Measurements from ENCODE around the gene NDEL1. TPM values are rescaled to one million over a fixed set of nuclear protein-coding genes. Genes with fewer than 3 reads are reported as not detected.

NDEL1 gene
- polyA plus RNA-seq, 3 donors, result 29.8 to 58.3 (median 39.7) TPM

DNA sequence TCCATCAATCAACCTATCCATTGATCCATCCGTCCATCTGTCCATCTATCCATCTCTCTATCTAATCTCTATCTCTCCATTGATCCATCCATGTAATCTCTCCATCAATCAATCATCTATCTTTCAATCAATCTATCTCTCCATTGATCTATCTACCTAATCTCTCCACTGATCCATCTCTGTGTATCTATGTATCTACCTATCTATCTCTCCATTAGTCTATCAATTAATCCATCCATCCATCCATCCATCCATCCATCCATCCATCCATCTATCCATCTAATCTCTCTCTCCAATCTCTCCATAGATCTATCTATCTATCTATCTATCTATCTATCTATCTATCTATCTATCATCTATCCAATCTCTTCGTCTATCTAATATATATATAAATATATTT, 34.6 kb upstream of the NDEL1 start:
- no peak for DNase-seq
- Histone ChIP-seq H3K4me2 (replicated peaks; ENCODE audit: extremely low read depth, low read length, poor library complexity, severe bottlenecking) (no peak overlapping the region), H3K4me1 (ENCODE audit: control insufficient read depth in 1 of 2, insufficient read depth in 2 of 2, low read length in 2 of 2) (no peaks in the 10 kb centered on the region), H3K36me3 (replicated peaks in 1 of 2; ENCODE audit: control insufficient read depth in 1 of 2, insufficient read depth in 2 of 2, low read length in 2 of 2) (no peaks in the 10 kb centered on the region), H3K4me3 (replicated peaks in 1 of 3; ENCODE audit: low read depth in 2 of 3, low read length in 3 of 3) (no peak overlapping the region), H4K20me1 (ENCODE audit: insufficient read depth, low read length) (no peaks in the 10 kb centered on the region), H3K27me3 (ENCODE audit: control insufficient read depth in 2 of 2, insufficient read depth in 2 of 2, low read length in 2 of 2) (peaks cover 0 to 10% of the 10 kb centered on the region in 2 donors), H3K9me3 (replicated peaks in 1 of 2; ENCODE audit: control insufficient read depth in 1 of 2, insufficient read depth in 1 of 2, low read length in 2 of 2) (no peaks in the 10 kb centered on the region), H3K27ac (ENCODE audit: low read depth in 1 of 2, low read length in 2 of 2) (no peak overlapping the region), H3K9ac (ENCODE audit: insufficient read depth, low read length, poor library complexity, severe bottlenecking) (no peak overlapping the region), H2AFZ (ENCODE audit: insufficient read depth, low read depth, low read length, poor library complexity, severe bottlenecking) (no peak overlapping the region), H3K79me2 (ENCODE audit: insufficient read depth, low read length) (no peaks in the 10 kb centered on the region)
- Mint-ChIP-seq H3K27me3 (ENCODE audit: low read depth in 3 of 3) (peaks cover 6 to 13% (median 13%) of the 10 kb centered on the region in 3 donors), H3K4me3 (no peak overlapping the region), H3K36me3 (no peaks in the 10 kb centered on the region), H3K9me3 (no peaks in the 10 kb centered on the region), H3K4me1 (peaks cover 2% of the 10 kb centered on the region), H3K27ac (no peak overlapping the region)
- WGBS (ENCODE audit: insufficient coverage), result 100% methylated on average over 1 of the region's 2 CpGs
- intact Hi-C loops (cut with micrococcal nuclease), result no loop called here
- no peak for TF ChIP-seq CTCF (IDR thresholded peaks at IDR 0.05)

- Mint-ChIP-seq H3K4me3 (no peak overlapping the region), H3K27me3 (ENCODE audit: low read depth in 3 of 3) (peaks cover 4 to 11% (median 6%) of the 10 kb centered on the region in 3 donors), H3K27ac (no peak overlapping the region), H3K4me1 (no peaks in the 10 kb centered on the region), H3K9me3 (no peaks in the 10 kb centered on the region), H3K36me3 (no peaks in the 10 kb centered on the region)
- WGBS (ENCODE audit: insufficient coverage), result 96% methylated on average over 6 of the region's 11 CpGs
- DNase-seq, result no peak
- Histone ChIP-seq H4K20me1 (ENCODE audit: insufficient read depth, low read length) (no peaks in the 10 kb centered on the region), H3K27ac (ENCODE audit: low read depth in 1 of 2, low read length in 2 of 2) (no peak overlapping the region), H3K4me3 (replicated peaks in 1 of 3; ENCODE audit: low read depth in 2 of 3, low read length in 3 of 3) (no peak overlapping the region), H3K9me3 (replicated peaks in 1 of 2; ENCODE audit: control insufficient read depth in 1 of 2, insufficient read depth in 1 of 2, low read length in 2 of 2) (no peaks in the 10 kb centered on the region), H2AFZ (ENCODE audit: insufficient read depth, low read depth, low read length, poor library complexity, severe bottlenecking) (no peak overlapping the region), H3K27me3 (ENCODE audit: control insufficient read depth in 2 of 2, insufficient read depth in 2 of 2, low read length in 2 of 2) (peaks cover 0 to under 1% of the 10 kb centered on the region in 2 donors), H3K79me2 (ENCODE audit: insufficient read depth, low read length) (no peaks in the 10 kb centered on the region), H3K4me1 (ENCODE audit: control insufficient read depth in 1 of 2, insufficient read depth in 2 of 2, low read length in 2 of 2) (no peaks in the 10 kb centered on the region), H3K36me3 (replicated peaks in 1 of 2; ENCODE audit: control insufficient read depth in 1 of 2, insufficient read depth in 2 of 2, low read length in 2 of 2) (no peaks in the 10 kb centered on the region), H3K4me2 (replicated peaks; ENCODE audit: extremely low read depth, low read length, poor library complexity, severe bottlenecking) (no peak overlapping the region), H3K9ac (ENCODE audit: insufficient read depth, low read length, poor library complexity, severe bottlenecking) (no peak overlapping the region)
- intact Hi-C loops (cut with micrococcal nuclease), result no loop called here
- no peak for TF ChIP-seq CTCF (IDR thresholded peaks at IDR 0.05)
These were observed 32.7 kb upstream of the NDEL1 start for GRCh38 chr17:8402921-8403536.
